NOMO-1 (cell line): Measurements from ENCODE around the gene GCGR.

Experiments used
- DNase-seq, 2 experiments: peaks; one replicate each; lab custom pipeline; 2025; ENCODE audit not compliant: unreplicated experiment in 2 of 2; lab: John Stamatoyannopoulos, UW

Gene GCGR

GRCh38 chr17:81811705-81812570, 8.0 kb downstream of the GCGR start:
- no peak for DNase-seq

DNA sequence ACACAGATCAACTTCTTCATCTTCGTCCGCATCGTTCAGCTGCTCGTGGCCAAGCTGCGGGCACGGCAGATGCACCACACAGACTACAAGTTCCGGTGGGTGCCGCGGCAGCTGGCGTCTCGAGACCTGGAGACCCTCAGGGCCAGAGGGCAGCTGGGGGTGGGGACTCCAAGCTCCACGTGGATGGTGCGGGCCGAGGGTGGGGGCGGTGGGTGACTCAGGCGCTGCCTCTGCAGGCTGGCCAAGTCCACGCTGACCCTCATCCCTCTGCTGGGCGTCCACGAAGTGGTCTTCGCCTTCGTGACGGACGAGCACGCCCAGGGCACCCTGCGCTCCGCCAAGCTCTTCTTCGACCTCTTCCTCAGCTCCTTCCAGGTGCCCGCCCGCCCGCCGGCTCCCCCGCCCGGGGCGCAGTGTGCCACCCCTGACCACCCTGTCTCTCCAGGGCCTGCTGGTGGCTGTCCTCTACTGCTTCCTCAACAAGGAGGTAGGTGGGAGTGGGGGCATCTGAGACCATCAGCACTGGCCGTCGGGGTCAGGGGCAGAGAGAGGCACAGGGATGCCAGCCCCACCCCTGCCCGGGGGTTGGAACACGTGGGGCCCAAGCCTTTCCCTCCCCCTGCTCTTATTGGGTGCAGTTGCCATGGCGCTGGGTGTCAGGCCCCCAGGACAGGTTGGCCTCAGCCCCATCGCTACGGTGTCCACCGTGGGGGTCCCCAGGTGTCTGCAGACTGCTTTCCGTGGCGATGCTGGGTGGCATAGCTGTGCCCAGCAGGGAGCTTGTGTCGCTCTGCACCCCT, 8.8 kb downstream of the GCGR start:
- no peak for DNase-seq

DNA sequence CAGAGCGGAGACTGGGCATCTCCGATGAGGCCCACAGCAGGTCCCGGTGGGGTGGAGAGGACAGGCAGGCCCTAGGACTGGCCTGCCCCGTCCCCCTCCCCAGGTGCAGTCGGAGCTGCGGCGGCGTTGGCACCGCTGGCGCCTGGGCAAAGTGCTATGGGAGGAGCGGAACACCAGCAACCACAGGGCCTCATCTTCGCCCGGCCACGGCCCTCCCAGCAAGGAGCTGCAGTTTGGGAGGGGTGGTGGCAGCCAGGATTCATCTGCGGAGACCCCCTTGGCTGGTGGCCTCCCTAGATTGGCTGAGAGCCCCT, 9.4 kb downstream of the GCGR start:
- no peak for DNase-seq

GRCh38 chr17:81813861-81814683, 10.1 kb downstream of the GCGR start:
- no peak for DNase-seq

GRCh38 chr17:81814748-81815645, 11.0 kb downstream of the GCGR start:
- peak; percentile 34 to 64 for DNase-seq

DNA sequence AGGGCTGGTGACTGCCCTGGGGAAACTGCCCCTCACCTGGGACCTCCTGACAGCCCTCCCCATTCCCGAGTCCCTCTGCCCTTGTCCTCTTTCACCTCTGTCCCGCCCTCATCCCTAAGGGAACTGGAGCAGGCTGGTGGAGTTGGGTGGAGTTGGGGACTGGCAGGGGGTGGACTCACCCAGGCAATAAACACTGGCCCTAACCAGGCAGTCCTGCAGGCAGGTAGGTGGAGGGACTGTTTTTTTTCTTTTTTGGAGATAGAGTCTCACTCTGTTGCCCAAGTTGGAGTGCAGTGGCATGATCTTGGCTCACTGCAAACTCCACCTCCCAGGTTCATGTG, 11.7 kb downstream of the GCGR start:
- DNase-seq = no peak

GRCh38 chr17:81817758-81818147, 13.8 kb downstream of the GCGR start:
- no peak for DNase-seq

DNA sequence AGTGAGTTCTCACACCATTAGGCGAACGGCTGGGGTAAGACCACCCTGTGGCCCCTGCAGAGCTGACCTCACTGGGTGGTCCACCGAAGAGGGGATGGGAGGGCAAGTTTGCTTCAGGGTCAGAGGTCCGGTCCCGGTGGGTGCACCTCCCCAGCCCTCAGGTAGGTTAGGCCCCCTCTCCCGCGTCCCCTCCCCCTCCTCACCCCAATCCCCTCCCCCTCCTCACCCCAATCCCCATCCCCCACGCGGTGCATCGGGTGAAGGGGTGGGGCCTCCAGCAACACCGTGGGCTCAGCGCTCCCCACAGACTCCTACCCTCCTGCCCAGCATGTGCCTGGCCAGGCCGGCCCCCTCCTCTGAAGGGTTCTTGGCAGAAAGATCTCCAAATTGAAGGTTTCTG, 15.8 kb downstream of the GCGR start:
- no peak for DNase-seq

- no peak for DNase-seq
Observed at GRCh38 chr17:81821147-81821546, 17.2 kb downstream of the GCGR start.

- peak; percentile 24 to 32 for DNase-seq
Observed at GRCh38 chr17:81821603-81822311, 17.8 kb downstream of the GCGR start.

DNA sequence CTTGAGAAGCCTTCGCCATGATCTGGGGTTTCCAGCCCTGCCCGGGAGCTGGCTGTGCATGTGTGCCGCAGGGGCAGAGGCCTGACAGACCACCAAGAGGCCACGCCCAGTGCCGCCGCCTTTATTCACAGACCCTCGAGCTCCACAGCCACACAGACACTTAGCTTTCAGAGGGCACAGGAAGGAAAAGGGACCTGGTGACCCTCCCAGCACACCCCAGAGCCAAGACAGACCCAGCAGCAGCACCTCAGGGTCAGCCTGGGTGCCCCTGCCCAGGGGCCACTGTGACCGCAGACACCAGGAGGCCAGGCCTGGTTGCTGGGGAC, 18.3 kb downstream of the GCGR start:
- no peak for DNase-seq

DNA sequence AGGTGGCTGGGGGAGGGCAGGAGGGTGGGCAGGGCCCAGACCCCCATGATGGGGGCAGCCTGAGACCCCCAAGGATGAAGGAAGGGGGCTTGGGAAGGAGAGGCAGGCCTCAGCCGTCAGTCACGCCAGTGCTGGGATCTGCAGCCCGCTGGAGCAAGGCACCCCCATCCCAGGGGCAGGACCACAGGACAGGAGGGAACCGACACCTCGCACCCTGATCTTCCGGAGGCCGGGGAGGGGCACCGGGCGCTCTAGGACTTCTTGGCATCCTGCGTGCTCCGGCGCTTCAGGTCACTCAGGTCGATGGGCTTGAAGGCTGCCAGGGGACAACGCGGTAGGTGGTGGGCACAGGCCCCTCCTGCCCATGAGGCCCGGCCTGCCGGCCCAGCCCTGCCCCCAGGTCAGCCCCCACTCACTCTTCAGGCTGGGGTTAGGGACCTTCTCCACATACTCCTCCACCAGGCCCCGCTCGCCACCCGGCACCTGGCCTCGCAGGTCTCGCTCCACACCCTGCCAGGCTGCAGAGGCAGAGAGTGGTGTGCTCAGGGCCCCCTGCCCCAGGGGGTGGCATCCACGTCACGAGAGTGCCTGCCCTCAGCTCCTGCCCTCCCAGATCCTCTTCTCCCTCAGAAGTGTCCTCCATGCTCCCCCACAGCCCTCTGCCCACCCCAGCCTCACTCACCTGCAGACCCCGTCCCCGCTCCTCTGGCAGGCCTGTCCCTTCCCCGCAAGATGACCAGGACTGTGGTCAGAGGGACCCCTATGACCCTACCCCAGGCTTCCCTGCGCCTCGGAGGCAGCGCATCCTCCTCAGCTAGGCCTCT, 19.3 kb downstream of the GCGR start:
- no peak for DNase-seq

DNA sequence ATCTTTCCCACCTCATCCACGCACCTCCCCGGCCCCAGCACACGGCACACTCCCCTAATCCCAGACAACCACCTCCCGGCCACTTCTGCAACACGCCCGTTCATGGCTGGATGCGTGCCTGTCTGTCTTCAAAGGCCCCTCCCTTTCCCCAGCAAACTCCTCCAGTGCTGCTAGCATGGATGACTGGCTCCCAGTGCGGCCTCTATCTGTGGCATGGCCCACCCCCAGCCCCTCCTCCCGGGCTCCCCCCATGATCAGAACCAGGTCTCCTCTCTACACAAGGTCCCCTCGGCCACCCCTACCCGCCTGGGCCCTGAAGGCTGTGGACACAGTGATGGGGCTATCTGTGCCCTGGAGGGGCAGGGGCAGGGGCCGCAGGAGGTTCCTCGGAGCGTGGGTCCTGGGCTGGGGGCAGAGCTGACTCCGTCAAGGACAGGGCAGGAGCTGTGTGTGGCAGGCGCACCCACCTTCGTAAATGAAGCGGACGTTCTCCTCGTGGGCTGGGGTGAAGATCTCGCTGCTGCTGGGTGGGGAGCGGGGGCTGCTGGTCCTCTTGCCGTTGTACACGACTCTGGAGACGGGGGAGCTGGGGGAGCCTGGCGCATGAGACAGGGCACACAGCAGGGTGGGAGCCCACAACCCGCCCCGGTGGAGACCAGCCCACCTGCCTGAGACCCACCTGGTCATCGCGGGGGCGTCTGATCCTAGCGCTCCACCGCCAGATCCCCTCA, 20.0 kb downstream of the GCGR start:
- DNase-seq = no peak

GRCh38 chr17:81824595-81824994, 20.6 kb downstream of the GCGR start:
- DNase-seq = no peak

- no peak for DNase-seq
Observed at GRCh38 chr17:81825841-81826466, 22.0 kb downstream of the GCGR start.

DNA sequence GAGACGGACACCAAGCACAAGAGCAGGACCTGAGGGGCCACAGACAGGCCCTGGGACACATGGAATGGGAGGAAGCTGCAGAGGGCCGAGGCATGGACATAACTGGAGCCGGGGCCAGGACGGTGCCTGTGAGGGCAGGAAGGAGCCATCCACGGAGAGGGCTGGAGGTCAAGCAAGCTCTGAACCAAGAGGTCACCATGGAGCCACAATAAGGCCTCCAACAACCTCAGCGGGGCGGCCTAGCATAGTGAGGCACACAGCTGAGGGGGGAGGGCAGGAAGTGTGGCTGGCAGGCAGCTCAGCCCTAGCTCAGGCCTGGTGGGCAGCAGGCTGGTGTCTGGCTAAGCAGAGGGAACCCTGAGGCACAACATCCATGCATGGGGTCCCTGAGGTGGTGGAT, 24.7 kb downstream of the GCGR start:
- no peak for DNase-seq

- no peak for DNase-seq
Observed at GRCh38 chr17:81829858-81830257, 25.9 kb downstream of the GCGR start.

DNA sequence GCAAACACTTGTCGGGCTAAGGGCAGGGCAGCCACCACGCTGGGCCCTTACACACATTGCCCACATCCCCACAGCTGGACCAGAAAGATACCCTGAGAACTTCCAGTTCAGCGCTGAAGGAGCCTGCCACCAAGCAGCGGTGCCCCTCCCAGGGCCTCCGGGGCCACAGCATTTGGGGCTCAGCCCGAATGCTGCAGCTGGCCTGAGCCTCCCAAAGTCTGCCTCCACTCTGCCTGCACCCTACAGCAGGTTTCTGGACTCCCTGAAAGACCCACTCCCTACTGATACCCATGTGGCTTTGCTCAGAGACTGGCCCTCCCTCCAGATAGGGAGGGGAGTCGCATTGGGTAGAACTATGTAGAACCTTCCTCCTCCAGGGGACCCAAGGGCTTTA, 27.6 kb downstream of the GCGR start:
- DNase-seq = no peak
